OCI-LY7 (cell line): ENCODE results near the gene TADA2B. TPM values are rescaled to one million over a fixed set of nuclear protein-coding genes. Genes with fewer than 3 reads are reported as not detected.
"Not testable (repeated sequence)": the region's sequence is repeated elsewhere in the genome, so short reads cannot be mapped to it uniquely, and the experiment has no call there.

Source experiments
- BruUV-seq: library from RNA; stranded (reverse); fragments of 400-500 nt; replicated peaks from 2 replicates; lab custom pipeline; 2021; lab: Mats Ljungman, UMichigan
- CTCF ChIA-PET: fragments of 300-600 bp; sonication (Branson Sonifier 250); formaldehyde crosslinking; loops from one replicate; lab custom pipeline; 2022; ENCODE audit warnings: antibody characterized with exemption; ENCODE audit not compliant: unreplicated experiment; lab: Charles Lee
- POLR2A ChIA-PET: fragments of 300-600 bp; sonication (Branson Sonifier 250); formaldehyde crosslinking; loops from one replicate; lab custom pipeline; 2022; ENCODE audit warnings: antibody characterized with exemption; lab: Charles Lee
- DNase-seq: peaks from one replicate; pipeline ENCODE4 v3.0.0-alpha.2; 2015; ENCODE audit warnings: low spot score
- H2AFZ ChIP-seq: fragments of 200-600 bp; sonication (generic), shearing (Covaris generic); 2 replicates; pipeline ENCODE4 v1.6.1; 2014; ENCODE audit warnings: mild to moderate bottlenecking, antibody characterized with exemption, low read length, moderate library complexity
- H3K27ac ChIP-seq: fragments of 200-600 bp; sonication (generic); 2 replicates; pipeline ENCODE4 v1.5.1; 2014; ENCODE audit warnings: mixed run types, low read depth, mild to moderate bottlenecking, moderate library complexity, low read length, inconsistent platforms; ENCODE audit not compliant: poor library complexity, severe bottlenecking
- H3K36me3 ChIP-seq: fragments of 200-600 bp; sonication (generic); 2 replicates; pipeline ENCODE4 v1.6.1; 2014; ENCODE audit warnings: mild to moderate bottlenecking, antibody characterized with exemption, low read length, moderate library complexity, mixed read lengths; ENCODE audit not compliant: insufficient read depth
- H3K4me1 ChIP-seq: fragments of 200-600 bp; sonication (generic); 2 replicates; pipeline ENCODE4 v1.5.1; 2014; ENCODE audit warnings: mild to moderate bottlenecking, low read length; ENCODE audit not compliant: insufficient read depth, poor library complexity, severe bottlenecking
- H3K4me2 ChIP-seq: fragments of 200-600 bp; sonication (generic); 2 replicates; pipeline ENCODE4 v1.6.1; 2014; ENCODE audit warnings: mild to moderate bottlenecking, low read length
- H3K4me3 ChIP-seq: fragments of 200-600 bp; sonication (generic); 2 replicates; pipeline ENCODE4 v1.5.1; 2014; ENCODE audit warnings: mild to moderate bottlenecking, low read depth, low read length; ENCODE audit not compliant: poor library complexity, severe bottlenecking
- H3K79me2 ChIP-seq: fragments of 200-600 bp; sonication (generic); 2 replicates; pipeline ENCODE4 v1.6.1; 2016; ENCODE audit warnings: low read depth, mild to moderate bottlenecking, low read length, moderate library complexity, mixed read lengths; ENCODE audit not compliant: insufficient read depth
- H3K9me2 ChIP-seq: fragments of 200-600 bp; sonication (generic); 2 replicates; pipeline ENCODE4 v1.6.1; 2016; ENCODE audit warnings: mild to moderate bottlenecking, low read length, mixed read lengths; ENCODE audit not compliant: insufficient read depth
- H3K9me3 ChIP-seq: fragments of 200-600 bp; sonication (generic); 2 replicates; pipeline ENCODE4 v1.6.1; 2014; ENCODE audit warnings: mild to moderate bottlenecking, mixed run types, low read length, mixed read lengths
- H4K20me1 ChIP-seq: fragments of 200-600 bp; sonication (generic); 2 replicates; pipeline ENCODE4 v1.6.1; 2014; ENCODE audit warnings: mild to moderate bottlenecking, antibody characterized with exemption, low read length, moderate library complexity, mixed read lengths; ENCODE audit not compliant: insufficient read depth
- EZH2phosphoT487 ChIP-seq: fragments of 200-600 bp; sonication (generic); IDR thresholded peaks from 2 replicates; pipeline ENCODE4 v1.6.1; 2018; ENCODE audit warnings: low read depth, borderline replicate concordance, mild to moderate bottlenecking, mixed run types, antibody characterized with exemption, low read length, moderate library complexity, mixed read lengths
- intact Hi-C: fragments of 100-400 bp; cut with micrococcal nuclease; formaldehyde crosslinking; loops from one replicate; pipeline ENCODE4 v1.10.0; 2022; ENCODE audit not compliant: unreplicated experiment
- total RNA-seq, 2 experiments: library from RNA; depleted of rRNA in 1 of 2; stranded (reverse); fragments of >200 nt in 1 of 2; shearing (Covaris generic) in 1 of 2; gene quantifications; 2 replicates each; pipeline ENCODE4 v1.2.3, GENCODE V29; 2014 to 2022
- TF ChIP-seq, protein P1 (sequence below): fragments of 200-600 bp; sonication (generic); conservative IDR thresholded peaks from 2 replicates; pipeline ENCODE4 v1.5.1; 2014; ENCODE audit warnings: mild to moderate bottlenecking, antibody characterized with exemption, low read length, moderate library complexity, mixed read lengths

Gene TADA2B
- total RNA-seq, 2 experiments from 2014 or later, result 9.9 to 20.2 TPM

DNA sequence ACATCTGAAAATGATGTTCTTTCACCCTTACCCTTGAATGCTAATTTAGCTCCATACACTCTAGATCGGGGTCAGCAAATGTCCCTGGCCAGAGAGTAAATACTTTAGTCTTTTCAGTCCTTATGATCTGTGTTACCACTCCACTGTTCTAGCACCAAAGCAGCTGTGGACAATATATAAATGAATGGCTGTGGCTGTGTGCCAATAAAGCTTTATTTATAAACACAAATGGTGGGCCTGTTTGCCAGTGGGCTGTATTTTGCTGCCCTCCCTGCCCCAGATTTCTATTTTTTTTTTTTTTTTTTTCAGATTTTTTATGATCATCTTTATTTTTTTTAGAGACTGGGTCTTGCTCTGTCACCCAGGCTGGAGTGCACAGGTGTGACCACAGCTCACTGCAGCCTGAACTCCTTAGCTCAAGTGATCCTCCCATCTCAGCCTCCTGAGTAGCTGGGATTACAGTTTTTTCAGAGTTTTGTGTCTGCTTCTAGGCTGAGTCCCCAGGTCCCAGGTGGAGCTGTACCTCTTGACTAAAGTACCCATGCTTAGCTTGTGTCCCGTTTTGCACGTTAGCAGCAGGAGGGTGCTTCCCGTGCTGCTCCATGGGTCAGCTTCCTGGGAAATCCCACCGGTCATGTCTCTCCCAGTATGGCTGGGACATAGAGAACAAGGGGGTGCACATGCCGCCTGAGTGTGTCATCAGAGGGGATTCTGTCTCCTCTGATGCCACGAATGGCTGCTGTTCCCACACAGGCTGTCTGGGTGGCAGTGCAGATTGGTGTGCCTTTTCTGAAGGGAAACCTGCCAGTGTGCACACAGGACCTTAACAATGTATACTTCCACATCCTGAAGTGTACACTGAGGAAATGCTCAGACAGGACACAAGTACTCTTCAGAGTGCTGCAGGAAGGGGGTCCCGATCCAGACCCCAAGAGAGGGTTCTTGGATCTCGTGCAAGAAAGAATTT lies 40.7 kb downstream of the TADA2B start:
- no peak overlapping the region for H2AFZ ChIP-seq
- intact Hi-C loops, result no loop called here
- no peak overlapping the region for H3K4me2 ChIP-seq
- no peaks in the 10 kb centered on the region for H3K36me3 ChIP-seq
- DNase-seq, result no peak
- no peaks in the 10 kb centered on the region for H3K9me2 ChIP-seq
- TF ChIP-seq, protein P1, sequence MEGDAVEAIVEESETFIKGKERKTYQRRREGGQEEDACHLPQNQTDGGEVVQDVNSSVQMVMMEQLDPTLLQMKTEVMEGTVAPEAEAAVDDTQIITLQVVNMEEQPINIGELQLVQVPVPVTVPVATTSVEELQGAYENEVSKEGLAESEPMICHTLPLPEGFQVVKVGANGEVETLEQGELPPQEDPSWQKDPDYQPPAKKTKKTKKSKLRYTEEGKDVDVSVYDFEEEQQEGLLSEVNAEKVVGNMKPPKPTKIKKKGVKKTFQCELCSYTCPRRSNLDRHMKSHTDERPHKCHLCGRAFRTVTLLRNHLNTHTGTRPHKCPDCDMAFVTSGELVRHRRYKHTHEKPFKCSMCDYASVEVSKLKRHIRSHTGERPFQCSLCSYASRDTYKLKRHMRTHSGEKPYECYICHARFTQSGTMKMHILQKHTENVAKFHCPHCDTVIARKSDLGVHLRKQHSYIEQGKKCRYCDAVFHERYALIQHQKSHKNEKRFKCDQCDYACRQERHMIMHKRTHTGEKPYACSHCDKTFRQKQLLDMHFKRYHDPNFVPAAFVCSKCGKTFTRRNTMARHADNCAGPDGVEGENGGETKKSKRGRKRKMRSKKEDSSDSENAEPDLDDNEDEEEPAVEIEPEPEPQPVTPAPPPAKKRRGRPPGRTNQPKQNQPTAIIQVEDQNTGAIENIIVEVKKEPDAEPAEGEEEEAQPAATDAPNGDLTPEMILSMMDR, result no peak
- no peak for TF ChIP-seq EZH2phosphoT487
- H3K79me2 ChIP-seq, result no peaks in the 10 kb centered on the region
- H3K9me3 ChIP-seq, result peaks cover 14% of the 10 kb centered on the region; the same call in 1 of the 2 replicates
- ChIA-PET POLR2A (interaction anchor here (0.6 to 3.2 kb wide), 3 partner anchors 18 to 378 kb away, joined by 3 to 8 read pairs (median 3); no protein-coding TSS in a partner anchor), CTCF (no interaction called here)
- H3K4me3 ChIP-seq, result no peak overlapping the region
- no peak overlapping the region for H3K27ac ChIP-seq
- no TSS peak for BruUV-seq
- H4K20me1 ChIP-seq, result no peaks in the 10 kb centered on the region
- no peaks in the 10 kb centered on the region for H3K4me1 ChIP-seq

DNA sequence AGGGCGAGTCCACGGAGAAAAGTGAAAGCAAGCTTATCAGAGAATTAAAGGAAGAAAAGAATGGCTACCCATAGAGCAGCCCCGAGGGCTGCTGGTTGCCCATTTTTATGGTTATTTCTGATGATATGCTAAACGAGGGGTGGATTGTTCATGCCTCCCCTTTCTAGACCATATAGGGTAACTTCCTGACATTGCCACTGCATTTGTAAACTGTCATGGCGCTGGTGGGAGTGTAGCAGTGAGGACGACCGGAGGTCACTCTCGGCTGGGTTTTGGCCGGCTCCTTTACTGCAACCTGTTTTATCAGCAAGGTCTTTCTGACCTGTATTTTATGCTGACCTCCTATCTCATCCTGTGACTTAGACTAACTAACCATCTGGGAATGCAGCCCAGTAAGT lies 41.4 kb downstream of the TADA2B start:
- H3K4me3 ChIP-seq, H3K36me3 ChIP-seq, H4K20me1 ChIP-seq, BruUV-seq, H3K27ac ChIP-seq, H3K4me2 ChIP-seq, intact Hi-C loops, CTCF ChIA-PET, H3K79me2 ChIP-seq, H3K4me1 ChIP-seq, H2AFZ ChIP-seq, DNase-seq, H3K9me2 ChIP-seq: not testable (repeated sequence)
- peaks cover 14% of the 10 kb centered on the region; the same call in 1 of the 2 replicates for H3K9me3 ChIP-seq
- POLR2A ChIA-PET, result interaction anchor here (3.2 kb wide), 1 partner anchor 17 kb away, joined by 8 read pairs; no protein-coding TSS in a partner anchor

- H3K4me1 ChIP-seq, result no peaks in the 10 kb centered on the region
- no peak overlapping the region for H3K27ac ChIP-seq
- H3K4me2 ChIP-seq, result no peak overlapping the region
- intact Hi-C loops, result no loop called here
- H4K20me1 ChIP-seq, result no peaks in the 10 kb centered on the region
- DNase-seq, result no peak
- no TSS peak for BruUV-seq
- peaks cover 14% of the 10 kb centered on the region; the same call in 1 of the 2 replicates for H3K9me3 ChIP-seq
- no peak overlapping the region for H3K4me3 ChIP-seq
- H3K9me2 ChIP-seq, result no peaks in the 10 kb centered on the region
- H2AFZ ChIP-seq, result no peak overlapping the region
- no peaks in the 10 kb centered on the region for H3K79me2 ChIP-seq
- POLR2A ChIA-PET, result interaction anchor here (0.6 to 3.2 kb wide), 2 partner anchors 15 to 105 kb away, joined by 6 to 8 read pairs; no protein-coding TSS in a partner anchor
- no peaks in the 10 kb centered on the region for H3K36me3 ChIP-seq
- no peak for TF ChIP-seq EZH2phosphoT487
- TF ChIP-seq, protein P1, result no peak
- CTCF ChIA-PET, result no interaction called here
These were observed 43.2 kb downstream of the TADA2B start for GRCh38 chr4:7086384-7086783.
